NCI-H128 (cell line): Measurements from ENCODE around the gene KCNT2.
"Not testable (repeated sequence)": the region's sequence is repeated elsewhere in the genome, so short reads cannot be mapped to it uniquely, and the experiment has no call there.

Experiments used
- DNase-seq: peaks from one replicate; lab custom pipeline; 2025; ENCODE audit not compliant: unreplicated experiment; lab: John Stamatoyannopoulos, UW

The KCNT2 gene

DNA sequence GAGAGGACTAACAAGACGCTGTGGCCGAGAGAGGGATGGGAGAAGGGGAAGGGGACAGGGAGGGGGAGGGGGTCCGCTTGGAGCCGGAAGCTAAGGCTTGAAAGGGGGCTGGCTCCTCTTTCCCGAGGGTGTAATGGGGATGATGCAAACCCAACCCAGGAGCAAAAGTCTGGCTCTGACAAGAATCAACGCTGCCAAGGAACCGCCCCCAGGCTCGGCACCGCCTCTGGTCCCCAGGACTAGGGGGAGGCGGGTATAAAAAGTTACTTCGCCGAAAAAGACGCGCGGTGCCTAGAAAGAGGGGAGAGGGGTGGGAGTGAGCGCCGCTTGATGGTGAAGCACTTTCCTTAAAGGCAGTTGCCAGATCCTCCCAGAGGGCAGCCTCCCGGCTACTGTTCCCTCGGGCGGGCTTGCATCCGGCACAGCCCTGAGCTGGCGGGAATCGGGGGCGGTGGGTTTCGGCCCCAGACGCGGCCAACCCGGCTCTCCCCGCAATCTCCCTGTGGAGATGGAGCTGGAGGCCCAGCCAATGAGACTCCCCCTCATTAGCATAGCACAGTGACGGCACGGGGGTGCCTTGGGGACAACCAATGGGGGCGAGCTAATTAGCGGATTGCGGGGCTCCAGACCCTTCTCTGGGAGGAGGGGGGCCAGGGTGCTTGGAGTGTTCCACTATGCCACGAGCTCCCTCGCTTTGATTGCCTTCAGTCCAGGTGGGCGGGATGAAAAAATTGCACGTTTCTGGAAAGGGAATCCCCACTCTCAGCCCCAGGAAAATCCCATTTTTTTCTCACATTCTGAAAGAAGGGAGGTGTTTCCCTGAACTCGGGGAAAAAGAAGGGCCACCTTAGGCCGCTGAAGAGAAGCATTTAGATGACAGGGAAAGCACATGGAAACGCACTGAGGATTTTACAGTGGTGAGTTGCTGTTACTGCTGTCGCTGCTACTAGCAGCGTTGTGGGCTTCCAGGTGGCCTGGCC is at the start of gene KCNT2:
Gene KCNT2, minus strand, starts transcription at position 51 of the 980 bp plus-strand sequence. CDS start 131 bp downstream, outside the sequence.
- DNase-seq = peak; percentile 89

DNA sequence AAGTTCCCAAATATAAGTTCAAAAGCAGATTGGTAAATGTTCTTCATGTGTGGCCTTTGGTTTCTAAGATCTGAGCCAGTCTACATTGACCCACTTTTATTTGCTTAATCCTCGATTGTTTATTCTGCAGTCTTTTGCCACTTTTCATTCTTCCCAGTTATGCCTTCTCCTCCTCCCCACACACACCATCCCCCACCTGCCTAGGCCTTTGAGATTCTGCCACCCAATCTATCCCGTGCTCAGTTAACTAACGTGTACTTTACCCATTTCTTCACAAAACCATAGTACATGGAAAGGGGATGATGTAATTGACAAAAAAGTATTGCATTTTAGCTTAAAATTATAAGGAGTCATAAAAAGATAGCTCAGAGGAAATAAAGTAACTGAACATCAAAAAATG is 47.3 kb upstream of the KCNT2 start:
- DNase-seq = no peak

DNA sequence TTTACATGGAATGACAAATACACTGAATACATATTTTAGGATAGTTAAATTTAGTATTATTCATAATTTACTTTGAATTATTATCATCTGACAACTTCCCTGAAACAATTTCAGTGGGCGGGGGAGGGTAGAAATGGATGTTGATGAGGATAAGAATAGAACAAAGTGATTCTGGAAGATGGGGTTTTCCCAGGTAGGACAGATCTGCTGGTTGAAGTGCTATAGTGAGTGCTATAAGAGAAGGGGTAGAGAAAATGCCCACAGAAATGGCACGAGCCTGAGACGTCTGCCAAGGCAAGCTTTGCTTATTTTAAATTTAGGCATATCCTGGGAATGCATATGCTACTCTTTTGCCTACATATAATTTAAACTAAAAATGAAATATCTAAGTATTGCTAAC is 46.8 kb upstream of the KCNT2 start:
- DNase-seq = no peak

GRCh38 chr1:196654271-196654670 is 46.0 kb upstream of the KCNT2 start:
- DNase-seq = no peak

- no peak for DNase-seq
These were observed 43.5 kb upstream of the KCNT2 start, which contains the start of gene CFH for GRCh38 chr1:196651637-196652215. CFH (plus strand) TSS chr1:196652043; CDS start chr1:196652118, 75 bp downstream.

GRCh38 chr1:196651079-196651478 is 42.8 kb upstream of the KCNT2 start:
- no peak for DNase-seq

- DNase-seq = no peak
These were observed 42.2 kb upstream of the KCNT2 start for GRCh38 chr1:196650403-196650802.

DNA sequence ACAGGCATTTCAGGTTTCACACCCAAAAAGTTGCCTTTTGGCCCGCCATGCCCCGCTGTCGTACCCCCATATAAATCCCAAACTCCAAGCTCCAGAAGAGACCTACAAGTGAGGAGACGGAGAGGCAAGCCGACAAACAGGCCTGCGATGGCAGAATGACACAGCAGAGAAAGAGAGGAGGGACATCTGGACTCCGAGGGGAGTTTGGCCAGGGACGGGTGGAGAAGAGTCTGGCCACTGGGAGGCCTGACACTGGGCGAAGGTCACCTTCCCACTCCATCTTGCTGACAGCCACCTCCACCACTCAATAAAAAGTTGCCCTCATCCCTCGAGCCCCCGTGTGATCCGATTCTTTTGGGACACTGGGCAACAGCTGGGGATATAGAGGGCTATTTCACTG is 41.8 kb upstream of the KCNT2 start:
- no peak for DNase-seq

DNA sequence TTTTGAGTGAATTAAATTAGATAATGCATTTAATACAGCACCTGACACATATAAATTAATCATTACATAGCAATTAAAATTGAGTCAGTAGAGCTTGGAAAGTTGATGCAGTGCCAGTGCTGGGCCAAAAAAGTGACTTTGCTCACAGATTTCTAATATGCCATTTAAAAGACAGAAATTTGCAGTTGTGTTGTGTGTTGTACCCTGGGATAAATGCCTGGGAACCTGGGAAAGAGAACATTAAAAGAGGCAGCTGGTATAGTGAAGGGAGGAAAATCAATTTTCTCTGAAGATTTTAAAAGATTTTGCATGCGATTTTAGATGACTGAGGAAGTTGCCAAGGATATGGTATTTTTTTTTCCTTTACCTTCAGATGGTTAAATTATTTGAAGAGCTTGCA is 32.7 kb upstream of the KCNT2 start:
- no peak for DNase-seq

- DNase-seq = not testable (repeated sequence)
These were observed 31.1 kb upstream of the KCNT2 start for GRCh38 chr1:196639291-196639690.

DNA sequence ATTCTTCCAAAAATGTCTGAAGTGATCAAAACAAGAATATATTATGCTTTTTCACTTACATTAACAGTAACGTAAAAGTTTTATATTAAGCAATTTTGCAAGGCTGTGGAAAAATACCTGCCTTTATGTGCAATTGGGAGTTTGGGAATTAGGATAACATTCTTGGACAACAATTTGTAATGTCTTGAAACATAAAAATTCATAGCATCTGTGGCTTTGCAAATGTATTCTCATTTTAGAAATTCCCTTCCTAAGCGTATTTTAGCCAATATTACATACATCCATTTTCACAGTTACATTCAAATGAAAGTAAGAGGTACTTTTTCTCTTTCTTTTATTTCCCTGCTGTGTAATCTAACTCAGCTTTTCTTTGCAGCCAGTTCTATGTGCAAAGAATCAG is 30.2 kb upstream of the KCNT2 start:
- DNase-seq = no peak

DNA sequence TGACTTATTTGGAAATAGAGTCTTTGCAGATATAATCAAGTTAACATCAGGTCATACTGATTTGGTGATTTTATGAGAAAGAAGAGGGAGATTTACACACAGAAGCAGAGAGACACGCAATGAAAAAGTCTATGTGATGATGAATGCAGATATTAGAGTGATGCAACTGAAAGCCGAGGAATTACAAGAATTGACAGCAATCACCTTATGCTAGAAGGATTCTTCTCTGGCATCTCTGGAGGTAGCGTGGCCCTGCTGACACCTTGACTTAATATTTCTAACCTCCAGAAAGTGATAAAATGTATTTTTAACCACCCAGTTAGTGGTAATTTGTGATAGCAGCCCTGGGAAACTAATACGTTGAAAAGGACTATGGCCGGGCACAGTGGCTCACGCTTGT is 29.4 kb upstream of the KCNT2 start:
- DNase-seq = no peak

DNA sequence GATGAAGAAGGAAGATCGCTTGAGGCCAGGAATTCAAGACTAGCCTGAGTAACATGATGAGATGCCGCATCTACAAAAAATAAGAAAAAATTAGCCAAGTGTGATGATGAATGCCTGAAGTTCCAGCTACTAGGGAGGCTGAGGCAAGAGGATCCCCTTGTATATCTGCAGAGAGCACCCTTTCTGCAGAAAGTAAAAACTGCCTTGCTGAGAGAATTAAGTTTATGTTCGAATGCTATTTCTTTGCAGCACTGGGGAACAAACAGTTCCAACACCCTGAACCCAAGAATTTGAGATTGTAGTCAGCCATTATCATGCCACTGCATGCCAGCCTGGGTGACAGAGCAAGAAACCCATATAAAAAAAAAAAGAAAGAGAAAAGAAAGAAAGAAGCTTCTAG is 20.6 kb upstream of the KCNT2 start:
- no peak for DNase-seq

DNA sequence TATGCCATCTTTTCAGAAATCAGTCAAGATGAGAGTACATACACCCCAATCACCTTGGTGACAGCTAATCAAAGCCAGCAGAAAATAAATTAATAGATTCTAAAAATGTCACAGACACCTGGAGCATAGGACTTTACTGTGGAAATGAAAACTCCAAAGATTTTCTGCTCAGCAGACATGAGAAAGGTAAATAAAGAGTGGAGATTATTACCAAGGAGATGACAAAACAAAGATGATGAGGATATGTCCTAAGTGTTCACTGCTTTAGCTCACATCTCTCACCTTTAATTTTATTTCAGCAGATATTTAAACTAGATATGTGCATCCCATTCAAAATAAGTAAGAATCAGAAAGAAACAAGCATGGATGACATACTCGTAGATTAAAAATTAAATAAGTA is 14.8 kb upstream of the KCNT2 start:
- DNase-seq = no peak

DNA sequence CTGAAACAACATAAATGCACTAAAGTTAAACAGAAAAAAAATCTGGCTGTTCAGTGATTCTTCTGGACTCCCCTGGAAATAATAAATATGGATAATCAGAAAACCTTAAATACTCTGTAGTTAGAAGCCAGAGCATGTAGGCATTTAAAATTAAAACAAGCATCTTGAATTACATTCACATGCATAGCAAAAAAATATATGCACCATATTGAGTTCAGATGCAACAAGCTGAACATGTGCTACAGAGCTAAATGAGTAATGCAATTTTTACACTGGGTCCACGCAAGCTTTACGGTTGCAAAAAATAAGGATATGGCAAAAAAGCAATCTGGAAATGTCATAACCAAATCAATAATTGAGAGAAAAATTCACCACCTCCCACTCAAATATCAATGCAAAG is 11.5 kb upstream of the KCNT2 start:
- no peak for DNase-seq

DNA sequence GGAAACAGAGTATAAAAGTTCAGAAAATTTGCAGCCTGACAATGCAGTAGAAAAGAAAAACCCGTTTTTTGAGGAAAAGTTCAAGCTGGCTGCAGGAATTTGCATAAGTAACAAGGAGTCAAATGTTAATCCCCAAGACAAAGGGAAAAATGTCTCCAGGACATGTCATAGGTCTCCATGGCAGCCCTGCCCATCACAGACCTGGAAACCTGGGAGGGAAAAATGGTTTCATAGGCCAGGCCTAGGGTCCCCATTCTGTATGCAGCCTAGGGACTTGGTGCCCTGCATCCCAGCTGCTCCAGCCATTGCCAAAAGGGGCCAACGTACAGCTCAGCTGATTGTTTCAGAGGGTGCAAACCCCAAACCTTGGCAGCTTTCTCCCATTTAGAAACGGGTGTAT is 3.6 kb upstream of the KCNT2 start:
- DNase-seq = no peak

- DNase-seq = no peak
These were observed 1.1 kb upstream of the KCNT2 start for GRCh38 chr1:196609370-196609737.

- no peak for DNase-seq
These were observed 259 bp downstream of the KCNT2 start for GRCh38 chr1:196607981-196608380.

DNA sequence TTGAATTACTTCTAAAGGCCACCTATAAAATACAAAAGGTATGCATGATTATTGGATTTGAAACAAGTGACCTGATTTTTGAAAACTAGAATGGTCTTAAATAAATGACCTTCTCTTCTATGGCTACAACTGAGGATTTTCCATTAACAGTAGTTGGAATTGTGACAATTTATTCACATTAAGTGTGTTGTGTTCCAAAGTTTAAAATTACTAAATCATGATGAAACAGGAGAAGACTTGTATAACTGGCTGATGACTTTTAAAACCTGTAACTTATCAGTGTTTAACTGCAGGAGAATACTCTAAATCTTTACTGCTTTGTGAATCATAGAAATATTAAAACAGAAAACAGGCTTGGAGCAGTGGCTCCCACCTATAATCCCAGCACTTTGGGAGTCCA is 4.6 kb downstream of the KCNT2 start:
- no peak for DNase-seq

- DNase-seq = no peak
These were observed 9.1 kb downstream of the KCNT2 start for GRCh38 chr1:196598942-196599748.

- no peak for DNase-seq
These were observed 13.5 kb downstream of the KCNT2 start for GRCh38 chr1:196594700-196595099.

DNA sequence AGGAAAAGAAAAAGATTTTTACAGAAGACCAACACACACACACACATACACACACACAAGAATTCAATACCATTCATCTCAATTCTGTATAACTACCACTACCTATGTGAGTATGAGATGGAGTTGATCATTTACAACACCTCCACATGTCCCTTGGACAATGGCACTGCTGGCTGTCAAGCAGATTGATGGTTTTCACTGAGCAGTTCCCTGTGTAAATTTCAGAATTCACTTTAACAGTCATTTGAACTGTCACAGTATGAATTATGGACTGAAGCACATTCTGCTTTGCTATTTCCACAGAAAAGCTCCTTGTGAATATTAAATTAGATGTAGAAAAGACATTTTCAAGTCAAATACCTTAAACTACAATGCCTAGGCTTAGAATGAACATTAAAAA is 14.3 kb downstream of the KCNT2 start:
- DNase-seq = no peak
